Left ventricle myocardium inferior (tissue), 1 donor: ENCODE results near the gene RRP1. TPM values are rescaled to one million over a fixed set of nuclear protein-coding genes. Genes with fewer than 3 reads are reported as not detected.

ENCODE experiments used
- DNase-seq: peaks from one replicate; pipeline ENCODE4 v3.0.0-alpha.2; 2020
- H3K27ac ChIP-seq: fragments of 200-600 bp; replicated peaks from 2 replicates; pipeline ENCODE4 v1.8.0; 2021
- H3K27me3 ChIP-seq: fragments of 200-600 bp; 2 replicates; pipeline ENCODE4 v1.8.0; 2021; ENCODE audit warnings: low read depth
- H3K36me3 ChIP-seq: fragments of 200-600 bp; 2 replicates; pipeline ENCODE4 v1.8.0; 2021
- H3K4me1 ChIP-seq: fragments of 200-600 bp; 2 replicates; pipeline ENCODE4 v1.8.0; 2021
- H3K4me3 ChIP-seq: fragments of 200-600 bp; 2 replicates; pipeline ENCODE4 v1.8.0; 2021; ENCODE audit warnings: mild to moderate bottlenecking, moderate library complexity
- H3K9me3 ChIP-seq: fragments of 200-600 bp; replicated peaks from 2 replicates; pipeline ENCODE4 v1.8.0; 2021
- CTCF ChIP-seq: fragments of 200-600 bp; IDR thresholded peaks from 2 replicates; pipeline ENCODE4 v1.8.0; 2021; ENCODE audit warnings: antibody characterized with exemption, mild to moderate bottlenecking, borderline replicate concordance
- intact Hi-C: fragments of 100-400 bp; cut with micrococcal nuclease; formaldehyde crosslinking; loops from one replicate; pipeline ENCODE4 v1.11.0; 2022
- total RNA-seq: library from RNA; stranded (reverse); fragmentation: NEBNext Ultra II Directional; extraction: Animal tissue kit (Norgen Biotek cat#: 25700); gene quantifications from one replicate; pipeline ENCODE4 v1.2.1, GENCODE V29; 2021
- donor health status: DM: no; HTN: yes; CAD: no; lungs with severe emphysema.

Gene RRP1
- total RNA-seq, 1 donor from 2014 or later, result 8.5 TPM

DNA sequence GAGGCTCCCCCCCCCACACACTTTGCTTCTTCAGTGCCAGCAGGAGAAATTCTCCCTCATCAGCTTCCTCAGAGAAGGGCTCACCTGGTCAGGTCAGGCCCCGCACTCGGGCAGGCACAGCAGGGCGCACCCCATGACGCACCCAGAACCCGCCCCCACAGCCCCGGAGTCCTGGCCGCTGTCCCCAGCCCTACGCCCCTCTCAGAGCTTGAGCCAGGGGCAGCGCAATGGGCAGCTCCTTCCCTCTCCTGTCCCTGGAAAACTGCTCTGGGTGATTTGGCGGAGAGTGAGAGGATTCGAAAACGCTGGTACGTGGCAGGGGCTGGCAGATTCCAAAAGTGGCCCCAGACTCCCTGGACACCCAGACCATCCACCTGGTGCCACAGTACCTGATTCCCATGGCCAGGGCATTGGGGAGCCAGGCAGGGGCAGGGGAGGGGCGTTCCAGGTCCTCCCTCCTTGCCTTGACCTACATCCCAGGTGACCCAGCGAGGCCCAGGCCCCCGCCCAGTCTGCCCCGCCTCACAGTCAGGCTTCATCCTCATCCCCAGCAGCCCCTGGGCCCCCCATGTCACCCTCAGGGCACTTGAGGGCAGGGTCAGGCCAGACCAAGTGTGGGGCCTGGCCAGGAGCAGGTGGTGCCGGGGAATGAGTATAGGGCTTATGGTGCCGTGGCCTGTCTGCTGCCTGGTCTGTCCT lies 23.7 kb downstream of the RRP1 start:
- Histone ChIP-seq H3K36me3 (no peaks in the 10 kb centered on the region), H3K4me3 (no peak overlapping the region), H3K9me3 (no peaks in the 10 kb centered on the region), H3K27me3 (no peaks in the 10 kb centered on the region), H3K4me1 (peaks cover 14% of the 10 kb centered on the region), H3K27ac (no peak overlapping the region)
- TF ChIP-seq CTCF, result no peak
- intact Hi-C loops, result no loop called here
- no peak for DNase-seq

- H3K9me3 ChIP-seq, result peaks cover 4% of the 10 kb centered on the region
- no peak for DNase-seq
- H3K36me3 ChIP-seq, result no peaks in the 10 kb centered on the region
- H3K27me3 ChIP-seq, result no peaks in the 10 kb centered on the region
- H3K27ac ChIP-seq, result no peak overlapping the region
- peaks cover 14% of the 10 kb centered on the region for H3K4me1 ChIP-seq
- intact Hi-C loops, result no loop called here
- TF ChIP-seq CTCF, result no peak
- H3K4me3 ChIP-seq, result no peak overlapping the region
Measured at GRCh38 chr21:43813656-43813980, 24.2 kb downstream of the RRP1 start.

DNA sequence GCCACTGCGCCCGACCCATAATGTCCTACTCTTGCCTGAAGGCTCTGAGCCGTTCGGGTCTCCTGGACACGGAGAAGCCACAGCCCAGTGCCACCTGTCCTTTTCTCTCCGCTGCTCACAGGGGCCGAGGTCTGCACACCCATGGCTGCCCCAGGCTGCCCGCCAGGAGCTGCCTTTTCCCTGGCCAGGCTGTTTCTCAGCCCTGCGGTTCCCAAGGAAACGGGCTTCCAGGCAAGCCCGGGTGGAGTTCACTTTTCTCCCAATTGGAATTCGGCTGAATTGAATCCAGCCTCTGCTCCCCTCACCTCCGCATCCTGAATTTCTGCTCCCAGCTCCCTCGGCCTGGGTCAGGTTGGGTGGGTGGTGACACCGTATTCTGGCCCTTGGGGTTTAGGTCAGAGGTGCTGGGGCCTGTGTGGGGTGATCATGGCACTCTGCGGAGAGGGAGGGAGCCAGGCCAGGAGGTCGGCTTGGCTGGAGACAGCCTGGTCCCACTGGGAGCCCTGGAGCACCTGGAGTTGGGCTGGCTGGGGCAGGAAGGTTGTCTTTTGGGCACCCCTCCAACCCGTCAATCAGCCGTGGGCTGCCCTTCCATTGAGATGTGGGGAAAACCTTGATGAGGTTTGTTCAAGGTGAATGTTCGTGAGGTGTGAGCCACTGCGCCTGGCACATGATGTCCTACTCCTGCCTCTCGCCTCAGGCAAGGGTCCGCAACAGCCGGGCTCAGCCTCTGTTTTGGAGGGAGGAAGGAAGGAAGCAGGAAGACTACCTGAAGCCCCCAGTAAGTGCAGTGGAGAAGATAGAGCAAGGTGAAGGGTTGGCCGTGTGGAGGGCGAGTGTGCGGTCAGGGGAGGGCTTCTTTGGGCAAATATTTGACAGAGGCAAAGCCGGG lies 25.1 kb downstream of the RRP1 start:
- intact Hi-C loops, result no loop called here
- no peak overlapping the region for H3K27ac ChIP-seq
- TF ChIP-seq CTCF, result no peak
- no peaks in the 10 kb centered on the region for H3K36me3 ChIP-seq
- no peak for DNase-seq
- peaks cover 14% of the 10 kb centered on the region for H3K4me1 ChIP-seq
- peaks cover 8% of the 10 kb centered on the region for H3K9me3 ChIP-seq
- H3K4me3 ChIP-seq, result no peak overlapping the region
- H3K27me3 ChIP-seq, result no peaks in the 10 kb centered on the region

DNA sequence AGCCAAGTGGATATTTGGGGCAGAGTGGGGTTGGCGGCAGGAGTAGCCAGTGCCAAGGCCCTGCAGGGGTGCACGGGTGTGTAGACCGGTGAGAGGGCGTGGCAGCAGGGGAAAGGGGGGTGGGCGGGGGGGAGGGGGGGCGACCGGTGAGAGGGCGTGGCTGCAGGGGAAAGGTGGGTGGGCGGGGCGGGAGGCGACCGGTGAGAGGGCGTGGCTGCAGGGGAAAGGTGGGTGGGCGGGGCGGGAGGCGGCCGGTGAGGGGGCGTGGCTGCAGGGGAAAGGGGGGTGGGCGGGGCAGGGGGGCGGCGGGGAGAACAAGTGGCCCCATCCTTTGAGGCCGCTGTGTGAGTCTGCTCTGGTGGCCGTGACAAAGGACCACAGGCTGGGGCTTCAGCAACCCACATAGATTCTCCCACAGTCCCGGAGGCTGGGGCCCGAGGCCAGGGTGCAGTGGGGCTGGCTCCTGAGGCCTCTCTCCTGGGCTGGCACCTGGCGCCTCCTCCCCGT lies 25.8 kb downstream of the RRP1 start:
- no peak for TF ChIP-seq CTCF
- DNase-seq, result no peak
- Histone ChIP-seq H3K36me3 (no peaks in the 10 kb centered on the region), H3K4me3 (no peak overlapping the region), H3K27me3 (no peaks in the 10 kb centered on the region), H3K27ac (no peak overlapping the region), H3K9me3 (peaks cover 8% of the 10 kb centered on the region), H3K4me1 (peaks cover 14% of the 10 kb centered on the region)
- intact Hi-C loops, result no loop called here

- intact Hi-C loops, result no loop called here
- TF ChIP-seq CTCF, result no peak
- Histone ChIP-seq H3K9me3 (peaks cover 8% of the 10 kb centered on the region), H3K4me1 (peaks cover 8% of the 10 kb centered on the region), H3K4me3 (no peak overlapping the region), H3K36me3 (no peaks in the 10 kb centered on the region), H3K27me3 (no peaks in the 10 kb centered on the region), H3K27ac (no peak overlapping the region)
- DNase-seq, result no peak
Measured at GRCh38 chr21:43815991-43816390, 26.6 kb downstream of the RRP1 start.
